Stomach (tissue), 9 donors: Measurements from ENCODE around the gene NES. TPM values are rescaled to one million over a fixed set of nuclear protein-coding genes. Genes with fewer than 3 reads are reported as not detected.

Experiments used
- DNase-seq, 2 donors: peaks; one replicate each; pipeline versions ENCODE4 v3.0.0 to v3.0.0-alpha.2; 2013 to 2019
- H3K27ac ChIP-seq, 5 donors: fragments of 200-600 bp in 4 of 5; sonication (generic) in 4 of 5; one replicate each; pipeline ENCODE4 v1.5.1; 2013 to 2019; ENCODE audit warnings: mild to moderate bottlenecking in 1 of 5, moderate library complexity in 1 of 5
- H3K27me3 ChIP-seq, 3 donors: fragments of 200-600 bp; sonication (generic); one replicate each; pipeline ENCODE4 v1.5.1; 2017 to 2019; ENCODE audit warnings: mixed run types in 1 of 3
- H3K36me3 ChIP-seq, 4 donors: fragments of 200-600 bp; sonication (generic); 1 replicate in 3 of 4; 2 replicates in 1 of 4; pipeline ENCODE4 v1.5.1; 2016 to 2019
- H3K4me1 ChIP-seq, 4 donors: fragments of 200-600 bp; sonication (generic); one replicate each; pipeline ENCODE4 v1.5.1; 2016 to 2019
- H3K4me3 ChIP-seq, 4 donors: fragments of 200-600 bp; sonication (generic) in 3 of 4; one replicate each; pipeline ENCODE4 v1.5.1; 2016 to 2019; ENCODE audit warnings: mild to moderate bottlenecking in 1 of 4
- H3K9me3 ChIP-seq, 4 donors: fragments of 200-600 bp; sonication (generic); one replicate each; pipeline ENCODE4 v1.5.1; 2016 to 2019
- EP300 ChIP-seq: sonication (generic); formaldehyde crosslinking; IDR thresholded peaks from one replicate; pipeline ENCODE4 v1.6.1; 2017; ENCODE audit warnings: antibody characterized with exemption
- POLR2A ChIP-seq, 4 donors: fragments of 450-650 bp; IDR thresholded peaks; one replicate each; pipeline ENCODE4 v1.6.1; 2016; ENCODE audit warnings: antibody characterized with exemption in 4 of 4, control low read depth in 2 of 4, mild to moderate bottlenecking in 1 of 4, moderate library complexity in 1 of 4
- POLR2AphosphoS5 ChIP-seq, 3 donors: sonication (generic); formaldehyde crosslinking; IDR thresholded peaks; one replicate each; pipeline ENCODE4 v1.6.1; 2016; ENCODE audit warnings: antibody characterized with exemption in 3 of 3
- WGBS, 5 donors: extraction: QIAGEN DNeasy Blood & Tissue Kit in 3 of 5; methylation state at CpG; one replicate each; pipeline versions ENCODE4 v1.1.5 to v1.1.7; 2013 to 2018; 5-methylcytosine and 5-hydroxymethylcytosine counted together
- intact Hi-C: fragments of 100-400 bp; cut with DNase I; formaldehyde crosslinking; loops from one replicate; pipeline ENCODE4 v1.15.1; 2023; ENCODE audit warnings: low total_unique reads
- polyA plus RNA-seq, 3 donors: library from polyadenylated mRNA; stranded (reverse); fragments of 200-250 nt; gene quantifications; one replicate each; pipeline ENCODE4 v1.2.3, GENCODE V29; 2013
- total RNA-seq, 5 donors: library from RNA; depleted of rRNA; stranded (reverse); fragments of >200 nt; gene quantifications; one replicate each; pipeline versions ENCODE4 v1.1.0 to v1.2.3, GENCODE V29; 2014 to 2016
- TF ChIP-seq, protein P1 (sequence below), 7 experiments: fragments of 450-650 bp in 4 of 7; fragments of 200-600 bp in 3 of 7; sonication (generic) in 3 of 7; IDR thresholded peaks; one replicate each; pipeline ENCODE4 v1.5.1; 2016 to 2019; ENCODE audit warnings: antibody characterized with exemption in 7 of 7, control low read depth in 2 of 7, mild to moderate bottlenecking in 1 of 7
- donor health status: healthy with polysubstance abuse.
- donor health status: Bipolar disorder and iron deficiency.
- donor health status: healthy.

The NES gene
- total and polyA plus RNA-seq, 8 donors, result 1.7 to 22.3 (median 6.8) TPM

DNA sequence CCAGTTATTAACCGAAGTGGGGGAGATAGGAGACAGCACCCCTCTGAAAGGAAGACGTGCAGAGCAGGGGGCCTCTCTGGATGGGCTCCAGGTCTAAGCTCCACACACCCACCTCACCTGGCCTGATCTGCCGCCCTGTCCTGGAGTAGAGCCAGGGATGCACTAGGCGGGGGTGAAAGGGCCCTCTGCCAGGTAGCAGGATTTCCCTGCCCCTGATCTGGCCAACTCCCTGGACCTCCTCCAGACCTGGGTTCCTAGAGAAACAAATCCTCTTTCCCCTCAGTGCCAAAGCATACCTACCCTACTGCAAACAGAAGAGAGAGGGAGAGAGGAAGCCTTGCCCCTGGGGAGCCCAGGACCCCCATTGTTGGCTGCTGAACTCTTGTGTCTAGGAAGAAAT, 26.1 kb upstream of the NES start:
- H3K27ac ChIP-seq, result no peak overlapping the region
- intact Hi-C loops, result no loop called here
- WGBS, 5 donors, result 45 to 63% (median 47%) methylated on average over 4 of the region's 4 CpGs
- no peaks in the 10 kb centered on the region for H3K9me3 ChIP-seq
- no peaks in the 10 kb centered on the region for H3K36me3 ChIP-seq
- peaks cover 26 to 46% (median 39%) of the 10 kb centered on the region in 4 donors for H3K4me1 ChIP-seq
- TF ChIP-seq, protein P1, sequence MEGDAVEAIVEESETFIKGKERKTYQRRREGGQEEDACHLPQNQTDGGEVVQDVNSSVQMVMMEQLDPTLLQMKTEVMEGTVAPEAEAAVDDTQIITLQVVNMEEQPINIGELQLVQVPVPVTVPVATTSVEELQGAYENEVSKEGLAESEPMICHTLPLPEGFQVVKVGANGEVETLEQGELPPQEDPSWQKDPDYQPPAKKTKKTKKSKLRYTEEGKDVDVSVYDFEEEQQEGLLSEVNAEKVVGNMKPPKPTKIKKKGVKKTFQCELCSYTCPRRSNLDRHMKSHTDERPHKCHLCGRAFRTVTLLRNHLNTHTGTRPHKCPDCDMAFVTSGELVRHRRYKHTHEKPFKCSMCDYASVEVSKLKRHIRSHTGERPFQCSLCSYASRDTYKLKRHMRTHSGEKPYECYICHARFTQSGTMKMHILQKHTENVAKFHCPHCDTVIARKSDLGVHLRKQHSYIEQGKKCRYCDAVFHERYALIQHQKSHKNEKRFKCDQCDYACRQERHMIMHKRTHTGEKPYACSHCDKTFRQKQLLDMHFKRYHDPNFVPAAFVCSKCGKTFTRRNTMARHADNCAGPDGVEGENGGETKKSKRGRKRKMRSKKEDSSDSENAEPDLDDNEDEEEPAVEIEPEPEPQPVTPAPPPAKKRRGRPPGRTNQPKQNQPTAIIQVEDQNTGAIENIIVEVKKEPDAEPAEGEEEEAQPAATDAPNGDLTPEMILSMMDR (IDR thresholded peaks at IDR 0.05), result no peak
- TF ChIP-seq EP300, result no peak
- no peak for TF ChIP-seq POLR2AphosphoS5 (IDR thresholded peaks at IDR 0.05)
- no peak for TF ChIP-seq POLR2A (IDR thresholded peaks at IDR 0.05)
- H3K4me3 ChIP-seq, result no peak overlapping the region
- DNase-seq, result no peak
- peaks cover 0 to 87% (median 23%) of the 10 kb centered on the region in 3 donors for H3K27me3 ChIP-seq

DNA sequence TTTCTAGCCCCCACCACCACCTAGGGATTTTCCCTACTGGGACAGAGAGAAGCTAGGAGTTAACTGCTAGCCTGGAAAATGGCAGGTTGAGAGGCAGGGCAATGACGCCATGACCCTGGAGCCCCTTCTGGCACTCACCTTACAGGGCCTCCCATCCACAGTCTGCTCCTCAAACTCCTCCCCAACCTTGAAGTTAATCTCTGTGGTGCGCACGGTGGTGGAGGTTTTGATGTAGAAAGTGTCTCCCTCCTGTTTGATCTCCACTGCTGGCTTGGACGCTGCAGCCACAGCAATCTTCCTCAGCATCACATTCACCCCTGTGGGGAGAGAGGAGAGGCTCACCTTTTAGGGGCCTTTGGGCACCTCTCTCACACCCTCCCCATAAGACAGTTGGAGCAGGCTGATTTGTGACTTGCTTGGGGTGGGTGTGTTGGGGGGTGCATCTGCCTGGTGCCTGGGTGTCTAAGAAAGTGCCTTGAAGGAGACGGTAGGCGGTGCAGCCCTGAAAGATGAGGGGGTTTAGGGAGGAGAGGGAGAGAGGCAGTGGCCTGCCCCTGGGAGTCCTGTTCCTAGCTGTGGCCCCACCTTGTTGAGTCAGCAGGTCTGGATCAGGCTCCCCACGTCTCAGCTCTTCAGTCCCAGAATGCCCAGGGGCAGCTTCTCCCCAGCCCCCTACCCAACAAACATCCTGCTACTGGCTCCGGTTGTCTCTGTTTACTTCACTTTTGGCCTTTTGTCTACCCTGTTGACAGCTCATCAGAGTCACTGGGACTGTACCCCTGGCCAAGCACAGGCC, 23.7 kb upstream of the NES start:
- no peak overlapping the region for H3K4me3 ChIP-seq
- intact Hi-C loops, result no loop called here
- TF ChIP-seq POLR2A (IDR thresholded peaks at IDR 0.05) (no peak), POLR2AphosphoS5 (IDR thresholded peaks at IDR 0.05) (no peak), EP300 (no peak)
- TF ChIP-seq, protein P1 (IDR thresholded peaks at IDR 0.05), result no peak
- H3K27me3 ChIP-seq, result peaks cover 0 to 80% (median 23%) of the 10 kb centered on the region in 3 donors
- H3K4me1 ChIP-seq, result peaks cover 18 to 30% (median 23%) of the 10 kb centered on the region in 4 donors
- no peaks in the 10 kb centered on the region for H3K9me3 ChIP-seq
- no peak overlapping the region for H3K27ac ChIP-seq
- 75 to 83% (median 79%) methylated on average over 8 of the region's 8 CpGs for WGBS, 5 donors
- DNase-seq, result no peak
- H3K36me3 ChIP-seq, result no peaks in the 10 kb centered on the region

DNA sequence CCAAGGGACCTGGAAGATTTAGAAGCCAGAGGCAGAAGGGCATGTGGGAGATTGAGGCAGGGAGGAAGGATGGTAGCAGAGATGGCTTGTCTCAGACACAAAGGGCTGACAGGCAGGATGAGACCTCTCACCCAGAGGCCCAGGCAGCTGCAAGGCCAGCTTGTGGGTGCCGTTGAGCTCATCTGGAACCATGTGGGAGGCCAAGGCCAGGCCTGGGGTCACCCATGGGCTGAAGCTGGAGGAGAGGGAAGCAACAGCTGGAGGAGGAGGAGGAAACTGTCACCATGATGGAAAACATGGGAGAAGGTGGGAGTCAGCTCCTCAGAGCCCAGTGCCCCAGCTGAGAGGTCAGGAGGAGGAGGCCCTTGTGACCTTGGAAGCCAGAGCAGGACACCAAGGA, 21.8 kb upstream of the NES start:
- Histone ChIP-seq H3K36me3 (no peaks in the 10 kb centered on the region), H3K27ac (no peak overlapping the region), H3K4me1 (peaks cover 0 to 16% (median 12%) of the 10 kb centered on the region in 4 donors), H3K27me3 (peaks cover 0 to 67% (median 12%) of the 10 kb centered on the region in 3 donors), H3K9me3 (no peaks in the 10 kb centered on the region), H3K4me3 (no peak overlapping the region)
- WGBS, 5 donors, result 47 to 75% (median 67%) methylated on average over 1 of the region's 1 CpG
- TF ChIP-seq POLR2AphosphoS5 (IDR thresholded peaks at IDR 0.05), result no peak
- TF ChIP-seq POLR2A (IDR thresholded peaks at IDR 0.05), result no peak
- no peak for TF ChIP-seq EP300
- TF ChIP-seq, protein P1 (IDR thresholded peaks at IDR 0.05), result no peak
- DNase-seq, result no peak
- intact Hi-C loops, result no loop called here

GRCh38 chr1:156697481-156697880, 20.3 kb upstream of the NES start:
- Histone ChIP-seq H3K27ac (no peak overlapping the region), H3K9me3 (no peaks in the 10 kb centered on the region), H3K27me3 (peaks cover 0 to 67% (median 8%) of the 10 kb centered on the region in 3 donors), H3K4me1 (peaks cover 3 to 22% (median 17%) of the 10 kb centered on the region in 4 donors), H3K4me3 (no peak overlapping the region), H3K36me3 (no peaks in the 10 kb centered on the region)
- intact Hi-C loops, result no loop called here
- no peak for DNase-seq
- WGBS, 5 donors, result 78 to 88% (median 84%) methylated on average over 8 of the region's 8 CpGs
- TF ChIP-seq POLR2A (IDR thresholded peaks at IDR 0.05) (no peak), EP300 (no peak), POLR2AphosphoS5 (IDR thresholded peaks at IDR 0.05) (no peak)
- TF ChIP-seq, protein P1 (IDR thresholded peaks at IDR 0.05), result no peak
